NK-92 (cell line): ENCODE measurements around the gene PDXDC1.
"Not testable (repeated sequence)": the region's sequence is repeated elsewhere in the genome, so short reads cannot be mapped to it uniquely, and the experiment has no call there.

Experiments used
- DNase-seq: peaks from one replicate; lab custom pipeline; 2025; ENCODE audit not compliant: unreplicated experiment; lab: John Stamatoyannopoulos, UW

Gene PDXDC1

GRCh38 chr16:15034266-15035162 is 59.7 kb downstream of the PDXDC1 start:
- no peak for DNase-seq

- DNase-seq = no peak
These were observed 60.4 kb downstream of the PDXDC1 start for GRCh38 chr16:15035163-15035729.

- DNase-seq = no peak
These were observed 62.2 kb downstream of the PDXDC1 start for GRCh38 chr16:15037003-15037402.

- DNase-seq = no peak
These were observed 62.9 kb downstream of the PDXDC1 start for GRCh38 chr16:15037745-15038144.

DNA sequence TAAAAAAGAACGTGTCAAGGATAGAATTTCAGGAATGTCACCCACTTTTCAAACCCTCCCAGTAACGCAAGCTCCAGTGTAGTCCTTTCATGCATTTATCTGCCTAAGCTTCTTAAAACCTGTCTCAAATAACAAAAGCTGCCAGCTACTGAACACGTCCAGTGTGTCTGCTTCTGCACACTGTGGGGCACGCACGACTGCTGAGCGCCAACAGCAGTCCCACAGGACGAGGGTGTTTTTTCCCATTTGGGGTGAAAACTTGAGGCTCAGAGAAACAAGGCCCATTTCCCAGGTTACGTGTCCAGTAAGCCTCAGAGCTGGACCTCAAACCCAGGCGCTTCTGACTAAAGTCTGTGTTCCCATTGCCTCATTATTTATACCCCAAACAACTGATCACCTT is 63.9 kb downstream of the PDXDC1 start:
- no peak for DNase-seq

DNA sequence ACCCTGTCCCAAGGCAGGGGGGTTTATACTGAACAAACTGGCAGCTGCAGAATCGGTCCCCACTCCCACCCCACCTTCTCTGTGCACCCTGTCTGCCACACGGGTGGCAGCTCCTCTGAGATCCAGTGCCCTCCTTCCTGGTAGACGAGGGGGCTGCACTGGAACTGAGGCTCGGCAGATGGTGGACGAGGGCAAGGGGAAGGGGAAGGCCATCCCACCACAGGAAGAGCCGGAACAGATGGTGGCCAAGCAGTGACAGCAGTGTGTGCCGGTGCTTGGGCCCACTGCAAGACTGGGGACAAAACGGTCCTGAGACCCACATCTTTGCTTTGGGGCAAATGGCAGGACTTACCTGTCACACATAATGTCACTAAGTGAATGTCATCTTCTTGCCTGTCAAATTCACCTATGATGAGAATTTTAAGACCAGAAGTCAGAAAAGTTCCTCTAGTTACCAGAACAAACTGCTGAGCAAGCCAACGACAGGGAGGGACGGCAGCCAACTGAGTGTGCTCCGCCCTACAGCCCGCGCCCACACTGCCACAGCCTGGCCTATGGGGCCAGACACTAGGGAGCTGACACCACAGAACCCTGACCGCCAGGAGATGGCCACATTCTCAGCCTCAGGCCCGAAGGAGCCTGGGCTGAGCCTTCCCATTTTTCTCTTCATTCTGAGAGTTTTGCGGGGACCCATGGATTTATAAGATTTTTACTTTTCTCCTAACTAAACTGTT is 66.6 kb downstream of the PDXDC1 start:
- no peak for DNase-seq

- no peak for DNase-seq
These were observed 68.5 kb downstream of the PDXDC1 start for GRCh38 chr16:15043344-15043743.

- no peak for DNase-seq
These were observed 69.5 kb downstream of the PDXDC1 start for GRCh38 chr16:15044286-15044685.

DNA sequence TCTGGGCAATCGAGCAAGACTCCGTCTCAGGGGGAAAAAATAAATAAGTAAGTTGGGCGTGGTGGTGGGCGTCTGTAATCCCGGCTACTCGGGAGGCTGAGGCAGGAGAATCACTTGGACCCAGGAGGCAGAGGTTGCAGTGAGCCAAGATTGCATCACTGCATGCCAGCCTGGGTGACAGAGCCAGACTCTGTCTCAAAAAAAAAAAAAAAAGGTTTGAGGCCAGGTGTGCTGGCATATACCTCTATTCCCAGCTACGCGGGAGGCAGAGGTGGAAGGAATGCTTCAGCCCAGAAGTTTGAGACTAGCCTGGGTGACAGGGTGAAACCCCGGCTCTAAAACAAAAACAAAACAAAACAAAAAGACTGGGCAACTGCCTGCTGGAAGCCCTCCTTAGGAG is 70.4 kb downstream of the PDXDC1 start:
- DNase-seq = not testable (repeated sequence)

DNA sequence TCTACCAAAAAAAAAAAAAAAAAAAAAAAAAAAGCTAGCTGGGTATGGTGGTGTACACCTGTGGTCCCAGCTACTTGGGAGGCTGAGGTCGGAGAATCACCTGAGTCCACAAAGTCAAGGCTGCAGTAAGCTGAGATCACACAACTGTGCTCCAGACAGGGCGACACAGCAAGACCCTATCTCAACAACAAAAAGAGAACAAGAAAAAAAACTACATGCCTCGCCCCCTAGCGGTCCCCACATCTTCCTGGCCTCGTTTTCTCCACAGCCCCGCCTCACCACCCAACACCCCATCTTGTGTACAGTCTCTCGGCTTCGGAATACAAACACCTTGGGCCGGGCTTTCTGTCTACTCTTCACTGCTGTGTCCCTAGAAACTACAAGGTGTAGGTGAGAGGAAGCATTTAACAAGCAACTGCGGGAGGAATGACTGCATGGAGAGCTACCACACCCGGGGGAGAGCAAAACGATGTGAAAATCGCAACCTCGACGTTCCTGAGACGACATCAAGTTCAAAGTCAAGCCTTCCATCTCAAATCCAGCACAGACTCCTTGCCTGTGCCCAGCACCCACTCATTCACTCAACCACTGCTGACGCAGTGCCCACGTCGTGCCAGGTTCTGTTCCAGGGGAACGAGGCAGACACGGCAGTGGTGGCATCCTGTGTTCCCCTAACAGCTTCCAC is 72.0 kb downstream of the PDXDC1 start:
- no peak for DNase-seq

DNA sequence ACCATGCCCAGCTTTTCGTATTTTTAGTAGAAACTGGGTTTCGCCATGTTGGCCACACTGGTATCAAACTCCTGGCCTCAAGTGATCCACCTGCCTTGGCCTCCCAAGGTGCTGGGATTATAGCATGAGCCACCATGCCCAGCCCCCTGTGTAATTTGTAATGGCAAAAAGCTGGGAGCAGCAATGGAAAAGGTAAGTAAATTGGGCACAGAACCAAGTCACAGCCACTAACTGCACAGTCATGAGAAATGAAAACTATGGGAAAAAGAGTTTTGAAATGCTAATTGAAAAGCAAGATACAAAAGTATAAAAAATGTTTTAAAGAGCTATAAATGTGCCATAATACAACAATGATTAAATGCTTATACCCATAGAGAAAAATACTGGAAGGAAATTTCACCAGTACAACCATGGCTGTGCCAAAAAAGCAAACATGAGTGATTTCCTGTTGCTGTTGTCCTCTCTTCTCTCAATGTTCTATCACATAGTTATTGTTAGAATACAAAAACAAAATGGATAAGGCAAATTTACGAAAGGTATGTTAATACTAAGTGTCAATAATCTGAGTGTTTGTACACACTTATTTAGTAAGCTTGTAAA is 74.9 kb downstream of the PDXDC1 start:
- DNase-seq = no peak

DNA sequence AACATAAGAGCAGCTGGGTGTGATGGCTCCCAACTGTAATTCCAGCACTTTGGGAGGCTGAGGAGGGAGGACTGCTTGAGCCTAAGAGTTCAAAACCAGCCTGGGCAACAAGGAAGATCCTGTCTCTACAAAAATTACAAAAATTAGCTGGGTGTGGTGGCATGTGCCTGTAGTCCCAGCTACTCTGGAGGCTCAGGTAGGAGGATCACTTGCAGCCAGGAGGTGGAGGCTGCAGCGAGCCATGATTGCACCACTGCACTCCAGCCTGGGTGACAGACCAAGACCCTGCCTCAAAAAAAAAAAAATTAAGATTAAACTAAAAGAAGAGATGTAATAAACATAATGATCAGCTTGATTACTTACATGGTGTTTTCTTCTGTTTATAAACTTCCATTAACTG is 75.6 kb downstream of the PDXDC1 start:
- not testable (repeated sequence) for DNase-seq

DNA sequence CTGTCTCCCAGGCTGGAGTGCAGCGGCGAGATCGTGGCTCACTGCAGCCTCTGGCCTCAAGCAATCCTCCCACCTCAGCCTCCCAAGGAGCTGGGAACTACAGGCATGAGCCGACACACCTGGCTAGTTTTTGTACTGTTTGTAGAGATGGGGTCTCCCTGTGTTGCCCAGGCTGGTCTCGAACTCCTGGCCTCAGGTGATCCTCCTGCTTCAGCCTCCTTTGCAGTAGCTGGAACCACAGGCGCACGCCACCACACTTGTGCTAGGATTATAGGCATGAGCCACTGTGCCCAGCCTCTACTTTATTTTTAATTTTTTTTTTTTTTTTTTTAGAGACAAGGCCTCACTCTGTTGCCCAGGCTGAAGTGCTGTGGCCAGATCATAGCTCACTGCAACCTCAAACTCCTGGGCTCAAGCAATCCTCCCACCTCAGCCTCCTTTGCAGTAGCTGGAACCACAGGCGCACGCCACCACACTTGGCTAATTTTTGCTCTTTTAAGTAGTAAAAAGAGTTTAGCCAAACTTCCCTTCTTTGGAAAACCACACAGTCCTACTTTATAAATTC is 76.6 kb downstream of the PDXDC1 start:
- DNase-seq = no peak

DNA sequence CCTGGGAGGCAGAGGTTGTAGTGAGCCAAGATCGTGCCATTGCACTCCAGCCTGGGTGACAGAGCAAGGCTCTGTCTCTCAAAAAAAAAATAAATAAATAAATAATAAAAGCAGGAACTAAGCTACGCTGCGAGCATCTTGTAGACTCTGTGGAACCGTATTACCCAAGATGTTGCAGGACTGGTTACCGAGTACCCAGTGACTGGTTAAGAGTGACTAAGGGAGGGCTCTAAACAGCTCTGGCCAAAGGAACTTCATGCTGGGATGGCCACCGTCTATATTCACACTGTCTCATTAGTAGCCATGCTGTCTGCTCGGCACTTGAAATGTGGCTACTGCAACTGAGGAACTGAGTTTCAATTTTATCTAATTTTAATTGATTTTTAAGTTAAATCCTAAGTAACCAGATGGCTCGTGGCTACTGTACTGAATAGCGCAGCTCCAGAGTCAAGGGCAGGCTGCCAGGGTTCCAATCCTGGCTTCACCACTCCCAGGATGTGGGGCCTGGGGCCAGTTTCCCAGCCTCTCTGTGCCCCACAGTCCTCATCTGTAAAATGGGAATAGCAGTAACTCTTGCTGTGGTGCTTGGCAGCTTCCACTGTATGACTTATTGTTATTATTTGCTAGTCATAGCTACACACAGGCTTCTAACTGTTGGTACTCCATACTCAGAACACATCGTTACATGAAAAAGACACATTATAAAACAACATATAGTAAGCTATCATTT is 78.1 kb downstream of the PDXDC1 start:
- no peak for DNase-seq

- no peak for DNase-seq
These were observed 79.1 kb downstream of the PDXDC1 start for GRCh38 chr16:15053904-15054303.

- DNase-seq = no peak
These were observed 79.7 kb downstream of the PDXDC1 start for GRCh38 chr16:15054357-15055140.

GRCh38 chr16:15055141-15056053 is 80.6 kb downstream of the PDXDC1 start:
- DNase-seq = no peak
